ACC112 (cell line): Measurements from ENCODE around the gene CTIF.
A peak's percentile ranks its signal among the peaks of the same experiment; 100 is the strongest.

Source experiments
- H2AFZ ChIP-seq: fragments of 200-600 bp; sonication (generic); one replicate; pipeline ENCODE4 v1.6.0; 2017; ENCODE audit warnings: antibody characterized with exemption, low read length; ENCODE audit not compliant: unreplicated experiment
- H3K27ac ChIP-seq: fragments of 200-600 bp; sonication (generic); 2 replicates; pipeline ENCODE4 v1.5.1; 2014; ENCODE audit warnings: low read depth, mild to moderate bottlenecking, antibody characterized with exemption, low read length, moderate library complexity
- H3K27me3 ChIP-seq: fragments of 200-600 bp; sonication (generic); 2 replicates; pipeline ENCODE4 v1.6.1; 2014; ENCODE audit warnings: mild to moderate bottlenecking, antibody characterized with exemption, low read length, moderate library complexity, mixed read lengths; ENCODE audit not compliant: insufficient read depth
- H3K36me3 ChIP-seq: fragments of 200-600 bp; sonication (generic); 2 replicates; pipeline ENCODE4 v1.6.1; 2016; ENCODE audit warnings: mild to moderate bottlenecking, antibody characterized with exemption, low read length, moderate library complexity, mixed read lengths; ENCODE audit not compliant: insufficient read depth
- H3K4me1 ChIP-seq: fragments of 200-600 bp; sonication (generic); one replicate; pipeline ENCODE4 v1.6.1; 2016; ENCODE audit warnings: low read length, mixed read lengths; ENCODE audit not compliant: insufficient read depth, unreplicated experiment, control insufficient read depth
- H3K4me3 ChIP-seq: fragments of 200-600 bp; sonication (generic); 2 replicates; pipeline ENCODE4 v1.5.1; 2014; ENCODE audit warnings: mild to moderate bottlenecking, low read depth, low read length
- H3K79me2 ChIP-seq: fragments of 200-600 bp; sonication (generic); one replicate; pipeline ENCODE4 v1.6.0; 2016; ENCODE audit warnings: low read length; ENCODE audit not compliant: control insufficient read depth, unreplicated experiment, insufficient read depth

The CTIF gene

GRCh38 chr18:48828691-48829442, 290.0 kb downstream of the CTIF start:
- Histone ChIP-seq H3K4me3 (no peak overlapping the region), H3K27me3 (no peaks in the 10 kb centered on the region), H3K79me2 (peaks cover 10% of the 10 kb centered on the region), H3K27ac (peak overlapping the region; percentile 79), H3K36me3 (no peaks in the 10 kb centered on the region), H3K4me1 (peaks cover 64% of the 10 kb centered on the region), H2AFZ (no peak overlapping the region)

GRCh38 chr18:48829443-48830149, 290.8 kb downstream of the CTIF start:
- no peak overlapping the region for H3K27ac ChIP-seq
- H3K27me3 ChIP-seq = no peaks in the 10 kb centered on the region
- H3K4me3 ChIP-seq = no peak overlapping the region
- peaks cover 72% of the 10 kb centered on the region for H3K4me1 ChIP-seq
- no peak overlapping the region for H2AFZ ChIP-seq
- H3K36me3 ChIP-seq = no peaks in the 10 kb centered on the region
- H3K79me2 ChIP-seq = peaks cover 12% of the 10 kb centered on the region

- Histone ChIP-seq H3K27me3 (no peaks in the 10 kb centered on the region), H3K36me3 (no peaks in the 10 kb centered on the region), H3K4me1 (peaks cover 65% of the 10 kb centered on the region)
These were observed 292.4 kb downstream of the CTIF start for GRCh38 chr18:48831113-48831759.

DNA sequence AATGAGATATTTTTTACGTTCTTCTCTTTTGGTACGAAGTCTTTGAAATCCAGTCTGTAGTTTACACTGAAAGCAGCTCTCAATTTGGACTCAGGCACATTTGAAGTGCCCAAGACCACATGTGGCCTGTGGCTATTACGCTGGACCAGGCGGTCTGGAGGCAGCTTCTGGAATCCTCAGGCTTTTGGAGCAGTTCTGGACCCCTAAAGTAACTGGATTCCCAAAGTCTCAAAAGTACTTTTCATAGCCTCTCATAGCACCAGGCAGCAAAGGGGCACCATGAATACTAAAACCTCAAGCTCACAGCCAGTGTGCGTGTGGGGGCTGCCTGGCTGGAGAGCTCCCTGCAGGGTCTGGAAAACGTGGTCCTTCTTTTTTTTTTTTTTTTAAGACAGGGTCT, 293.0 kb downstream of the CTIF start:
- peaks cover 12% of the 10 kb centered on the region for H3K79me2 ChIP-seq
- H2AFZ ChIP-seq = no peak overlapping the region
- H3K27me3 ChIP-seq = no peaks in the 10 kb centered on the region
- H3K4me3 ChIP-seq = no peak overlapping the region
- no peaks in the 10 kb centered on the region for H3K36me3 ChIP-seq
- H3K27ac ChIP-seq = no peak overlapping the region
- peaks cover 59% of the 10 kb centered on the region for H3K4me1 ChIP-seq

More at GRCh38 chr18:48831113-48831759, 292.4 kb downstream of the CTIF start:
- no peak overlapping the region for H3K4me3 ChIP-seq
- no peak overlapping the region for H3K27ac ChIP-seq
- H2AFZ ChIP-seq = no peak overlapping the region
- peaks cover 12% of the 10 kb centered on the region for H3K79me2 ChIP-seq

GRCh38 chr18:48832938-48833700, 294.3 kb downstream of the CTIF start:
- H3K79me2 ChIP-seq = peaks cover 12% of the 10 kb centered on the region
- no peaks in the 10 kb centered on the region for H3K36me3 ChIP-seq
- H3K27me3 ChIP-seq = no peaks in the 10 kb centered on the region
- H3K27ac ChIP-seq = peak overlapping the region; percentile 73
- H2AFZ ChIP-seq = no peak overlapping the region
- H3K4me1 ChIP-seq = peaks cover 46% of the 10 kb centered on the region
- H3K4me3 ChIP-seq = peak overlapping the region; percentile 26

GRCh38 chr18:48833701-48834412, 295.0 kb downstream of the CTIF start:
- Histone ChIP-seq H3K36me3 (no peaks in the 10 kb centered on the region), H3K27me3 (no peaks in the 10 kb centered on the region), H3K79me2 (peaks cover 12% of the 10 kb centered on the region), H2AFZ (no peak overlapping the region), H3K4me3 (peak overlapping the region; percentile 48), H3K4me1 (peaks cover 46% of the 10 kb centered on the region), H3K27ac (peak overlapping the region; percentile 73)

- peaks cover 47% of the 10 kb centered on the region for H3K4me1 ChIP-seq
- H3K27ac ChIP-seq = peak overlapping the region; percentile 73
- no peak overlapping the region for H2AFZ ChIP-seq
- H3K4me3 ChIP-seq = peak overlapping the region; percentile 48
- peaks cover 12% of the 10 kb centered on the region for H3K79me2 ChIP-seq
- no peaks in the 10 kb centered on the region for H3K36me3 ChIP-seq
- H3K27me3 ChIP-seq = no peaks in the 10 kb centered on the region
These were observed 295.7 kb downstream of the CTIF start for GRCh38 chr18:48834413-48835031.

GRCh38 chr18:48835119-48835518, 296.3 kb downstream of the CTIF start:
- peak overlapping the region; percentile 73 for H3K27ac ChIP-seq
- peaks cover 8% of the 10 kb centered on the region for H3K79me2 ChIP-seq

DNA sequence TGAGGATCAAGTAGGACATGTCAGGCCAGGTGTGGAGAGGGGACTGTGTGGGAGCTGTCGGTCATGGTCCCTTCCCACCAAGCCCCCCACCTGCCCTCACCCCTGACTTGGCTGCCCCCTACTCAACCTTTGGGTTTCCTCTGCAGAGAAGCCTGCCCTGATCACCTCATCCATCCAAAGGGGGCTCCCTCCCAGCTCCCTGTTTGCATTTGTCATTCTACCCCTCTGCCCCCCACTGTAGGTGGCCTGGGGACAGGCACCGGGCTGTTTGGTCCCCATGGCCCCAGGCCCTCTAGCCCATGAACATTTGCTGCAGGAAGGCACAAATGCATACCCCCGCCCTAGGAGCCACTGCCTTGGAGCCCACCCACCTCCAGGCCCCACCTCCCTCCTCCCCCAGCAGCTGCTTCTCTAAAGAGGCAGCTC, 296.9 kb downstream of the CTIF start:
- H3K27ac ChIP-seq = no peak overlapping the region
- H2AFZ ChIP-seq = no peak overlapping the region
- no peak overlapping the region for H3K4me3 ChIP-seq
- peaks cover 8% of the 10 kb centered on the region for H3K79me2 ChIP-seq
- H3K36me3 ChIP-seq = no peaks in the 10 kb centered on the region
- no peaks in the 10 kb centered on the region for H3K27me3 ChIP-seq
- peaks cover 60% of the 10 kb centered on the region for H3K4me1 ChIP-seq

More at GRCh38 chr18:48835119-48835518, 296.3 kb downstream of the CTIF start:
- Histone ChIP-seq H3K36me3 (no peaks in the 10 kb centered on the region), H2AFZ (no peak overlapping the region), H3K4me3 (no peak overlapping the region), H3K27me3 (no peaks in the 10 kb centered on the region), H3K4me1 (peaks cover 53% of the 10 kb centered on the region)
